HG02763 (cell line): ENCODE measurements around the gene GPX5.
"Not testable (repeated sequence)": the region's sequence is repeated elsewhere in the genome, so short reads cannot be mapped to it uniquely, and the experiment has no call there.

Source experiments
- ATAC-seq: cut with Tn5 transposase; IDR thresholded peaks from one replicate; pipeline ENCODE4 v1.9.1; 2021; ENCODE audit warnings: mild to moderate bottlenecking, moderate library complexity; ENCODE audit not compliant: unreplicated experiment

Gene GPX5

DNA sequence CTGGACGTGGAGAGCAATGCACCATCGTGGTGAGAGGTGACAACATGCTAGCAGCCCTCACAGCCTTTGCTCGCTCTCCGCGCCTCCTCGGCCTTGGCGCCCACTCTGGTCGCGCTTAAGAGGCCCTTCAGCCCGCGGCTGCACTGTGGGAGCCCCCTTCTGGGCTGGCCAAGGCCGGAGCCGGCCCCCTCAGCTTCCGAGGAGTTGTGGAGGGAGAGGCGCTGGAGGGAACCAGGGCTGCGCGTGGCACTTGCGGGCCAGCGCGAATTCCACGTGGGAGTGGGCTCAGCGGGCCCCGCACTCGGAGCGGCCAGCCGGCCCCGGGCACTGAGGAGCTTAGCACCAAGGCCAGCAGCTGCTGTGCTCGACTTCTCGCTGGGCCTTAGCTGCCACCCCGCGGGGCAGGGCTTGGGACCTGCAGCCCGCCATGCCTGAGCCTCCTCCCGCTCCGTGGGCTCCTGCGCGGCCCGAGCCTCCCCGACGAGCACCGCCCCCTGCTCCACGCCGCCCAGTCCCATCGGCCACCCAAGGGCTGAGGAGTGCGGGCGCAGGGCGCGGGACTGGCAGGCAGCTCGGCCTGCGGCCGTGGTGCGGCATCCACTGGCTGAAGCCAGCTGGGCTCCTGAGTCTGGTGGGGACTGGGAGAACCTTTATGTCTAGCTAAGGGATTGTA is 13.9 kb upstream of the GPX5 start:
- no peak for ATAC-seq

GRCh38 chr6:28512387-28512786 is 13.3 kb upstream of the GPX5 start:
- ATAC-seq: not testable (repeated sequence)

DNA sequence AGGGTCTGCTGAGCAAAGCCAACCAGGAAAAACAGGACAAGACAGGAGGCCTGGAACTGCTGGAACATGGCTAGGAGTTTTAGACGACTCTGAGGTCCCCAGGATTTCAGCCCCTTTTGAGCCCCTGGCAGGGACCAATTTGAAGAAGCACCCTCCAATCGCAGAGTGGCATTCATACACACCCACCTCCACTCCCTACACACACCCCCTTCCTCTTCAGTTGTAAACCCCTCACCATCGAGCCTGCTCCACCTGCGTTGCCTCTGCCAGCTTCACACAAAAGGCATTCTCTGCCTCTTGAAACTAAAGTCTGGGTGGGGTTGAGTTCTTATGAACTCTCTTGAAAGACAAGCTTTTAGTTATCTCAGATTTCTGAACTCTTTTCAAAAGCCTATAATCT is 10.0 kb upstream of the GPX5 start, which contains the start of gene GPX6:
Gene GPX6, minus strand, starts transcription at position 118 of the 400 bp plus-strand sequence. Its CDS starts 50 bp downstream, at position 68.
- no peak for ATAC-seq

DNA sequence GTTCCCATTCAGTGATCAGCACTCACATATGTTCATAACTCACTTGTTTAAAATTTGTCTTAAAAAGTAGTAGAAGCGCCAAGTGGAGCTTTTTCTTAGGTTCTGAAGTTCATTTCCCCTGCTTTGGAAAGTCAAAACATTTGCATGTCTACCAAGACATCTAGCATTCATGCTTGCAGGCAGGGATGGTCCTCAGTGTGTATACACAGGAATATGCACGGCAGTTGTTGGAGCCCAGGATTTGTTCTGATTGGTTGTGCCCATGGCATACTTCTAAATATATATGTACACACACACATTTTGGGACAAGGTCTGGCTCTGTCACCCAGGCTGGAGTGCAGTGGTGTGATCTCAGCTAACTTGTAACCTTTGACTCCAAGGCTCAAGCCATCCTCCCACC is 7.7 kb upstream of the GPX5 start:
- no peak for ATAC-seq

DNA sequence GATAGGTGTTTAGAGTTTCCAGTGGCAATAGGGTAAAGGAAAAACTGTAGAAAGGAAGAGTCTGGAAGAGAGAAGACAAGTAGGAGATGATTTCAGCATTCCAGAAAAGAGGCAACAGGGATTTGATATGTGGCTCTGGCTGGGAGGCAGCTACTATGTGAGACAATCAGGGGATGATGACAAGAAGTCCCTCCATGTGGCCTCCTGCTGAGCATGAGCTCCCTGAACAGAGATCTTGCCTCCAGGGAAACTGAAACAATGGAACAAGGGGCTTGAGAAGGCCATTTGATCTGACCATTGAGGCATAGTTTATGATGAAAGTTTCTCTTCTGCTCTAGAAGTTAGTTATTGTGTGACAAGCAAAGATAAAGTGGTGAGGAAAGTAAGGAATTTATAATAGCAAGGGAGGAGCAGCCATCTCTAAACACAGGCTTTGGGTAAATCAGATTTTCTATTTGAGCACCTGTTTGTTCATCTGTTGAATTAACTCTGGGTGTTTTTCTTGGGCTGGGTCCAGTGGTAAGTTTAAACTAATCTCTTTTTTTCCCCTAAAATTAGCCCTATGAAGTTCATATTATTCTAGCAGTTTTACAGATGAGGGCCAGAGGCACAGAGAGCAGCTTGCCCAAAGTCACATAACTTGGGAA is 3.0 kb upstream of the GPX5 start:
- ATAC-seq: no peak

GRCh38 chr6:28523241-28523622 is 2.4 kb upstream of the GPX5 start:
- ATAC-seq: no peak

DNA sequence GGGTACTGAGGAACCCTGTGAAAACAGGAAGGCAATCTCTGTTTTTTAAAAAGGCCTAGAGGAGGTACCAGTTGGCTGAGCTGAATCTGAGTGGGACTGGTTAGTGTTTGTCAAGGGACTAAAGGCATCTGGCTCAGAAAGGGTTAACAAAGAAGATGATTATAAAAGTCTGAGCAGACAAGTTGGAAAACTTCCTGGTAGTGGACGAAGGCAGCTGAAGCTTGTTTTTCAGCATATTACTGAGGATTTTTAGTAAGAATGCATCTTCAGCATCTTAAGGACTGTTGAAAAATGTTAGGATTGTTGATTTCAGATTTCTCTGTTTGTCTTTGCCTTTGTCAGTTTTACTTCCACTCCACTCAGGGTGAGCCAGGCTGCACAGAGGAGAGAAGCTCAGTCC is 5.1 kb downstream of the GPX5 start:
- ATAC-seq: no peak

- no peak for ATAC-seq
Measured at GRCh38 chr6:28531479-28532128, 5.9 kb downstream of the GPX5 start.

DNA sequence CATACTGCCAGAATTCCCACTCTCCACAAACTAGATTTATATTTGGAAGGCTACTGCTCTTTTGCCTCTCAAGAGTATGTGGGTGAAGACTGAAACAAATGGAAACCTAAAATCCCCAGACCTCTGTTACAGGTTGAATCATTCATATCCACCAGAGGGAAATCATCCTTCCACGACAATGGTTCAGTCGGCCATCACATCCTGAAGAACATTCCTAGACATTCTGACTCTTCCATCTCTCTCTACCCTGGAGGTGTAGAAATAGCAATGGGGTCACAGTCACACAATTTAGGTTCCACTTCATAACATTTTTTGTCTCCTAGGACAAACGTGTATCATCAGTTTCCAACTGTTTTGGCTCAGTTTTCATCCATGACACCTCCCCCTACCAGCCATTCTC is 8.6 kb downstream of the GPX5 start:
- ATAC-seq: no peak

DNA sequence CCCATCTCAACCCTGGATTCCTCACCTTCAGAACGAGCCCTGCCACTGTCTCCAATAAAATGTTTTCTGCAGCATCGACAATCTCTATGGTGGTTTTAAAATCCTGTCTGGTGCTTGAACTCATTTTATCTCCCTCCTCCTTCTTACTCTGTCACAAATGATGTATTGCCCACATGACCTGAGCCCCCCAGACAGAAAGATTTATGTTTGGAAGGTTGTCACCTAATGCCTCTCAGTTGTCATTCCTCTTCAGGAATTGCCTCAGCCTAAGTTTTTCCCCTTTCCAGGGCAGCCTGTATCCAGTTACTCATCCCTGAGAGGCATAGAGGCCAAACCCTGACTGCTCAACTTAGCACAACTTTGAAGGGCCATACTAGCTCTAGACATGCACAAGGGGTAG is 9.2 kb downstream of the GPX5 start:
- ATAC-seq: no peak

DNA sequence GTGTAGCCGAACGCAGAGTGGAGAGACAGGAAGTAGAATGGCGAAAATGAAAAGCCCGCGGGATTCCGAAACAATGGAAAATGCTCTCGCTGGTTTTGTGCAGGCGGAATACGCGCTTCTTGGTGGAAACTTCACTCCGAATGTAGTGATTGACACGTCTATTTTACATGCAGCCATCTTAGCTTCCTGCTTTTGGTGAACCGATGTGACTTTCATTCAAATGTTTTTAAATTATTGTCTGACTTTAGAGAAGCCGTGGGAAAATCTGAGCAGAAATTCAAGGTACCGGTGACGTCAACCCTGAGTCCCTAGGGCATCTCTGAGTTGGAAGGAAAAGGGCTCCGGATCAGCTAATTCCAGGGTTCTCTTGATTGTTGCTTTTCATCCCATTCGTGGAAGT is 11.4 kb downstream of the GPX5 start:
- ATAC-seq: no peak

DNA sequence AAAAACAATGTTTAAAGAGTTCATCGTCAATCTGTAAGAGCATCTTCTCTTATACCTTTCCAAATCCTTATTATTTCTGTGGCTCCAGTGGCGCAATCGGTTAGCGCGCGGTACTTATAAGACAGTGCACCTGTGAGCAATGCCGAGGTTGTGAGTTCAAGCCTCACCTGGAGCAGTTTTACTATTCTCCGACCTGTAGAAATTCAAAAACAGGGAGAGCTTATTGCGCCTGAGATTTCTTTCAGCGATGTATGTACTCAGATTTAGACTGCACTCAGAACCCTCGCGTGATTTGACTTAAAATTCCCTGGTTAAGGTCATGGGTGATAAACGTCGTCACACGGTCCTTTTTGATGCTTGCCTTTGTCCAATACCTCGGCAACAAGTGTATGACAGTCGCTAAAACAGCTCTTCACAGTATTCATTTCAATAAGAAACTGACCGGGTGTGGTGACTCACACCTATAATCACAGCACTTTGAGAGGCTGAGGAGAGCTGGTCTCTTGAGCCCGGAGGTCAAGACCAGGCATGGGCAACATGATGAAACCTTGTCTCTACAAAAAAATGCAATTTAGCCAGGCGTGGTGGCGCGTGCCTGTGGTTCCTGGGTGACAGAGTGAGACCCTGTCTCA is 11.9 kb downstream of the GPX5 start:
- ATAC-seq: no peak

DNA sequence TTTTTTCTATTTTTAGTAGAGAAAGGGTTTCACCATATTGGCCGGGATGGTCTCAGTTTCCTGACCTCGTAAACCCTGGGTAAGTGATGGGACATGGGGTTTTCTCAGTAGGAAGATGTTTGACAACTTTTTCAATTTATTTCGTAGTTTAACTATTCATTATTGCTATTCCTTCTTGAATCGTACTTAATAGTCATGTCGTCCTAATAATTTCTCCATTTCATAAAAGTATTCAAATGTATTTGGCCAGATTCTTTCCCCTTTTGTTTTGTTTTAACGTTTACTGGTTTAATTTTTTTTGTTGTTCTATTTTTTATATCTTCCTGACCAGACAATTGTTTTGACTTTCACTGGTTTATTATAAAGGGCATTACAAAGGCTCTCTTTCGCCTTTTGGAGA is 16.3 kb downstream of the GPX5 start:
- no peak for ATAC-seq

- peak; percentile 55 for ATAC-seq
Measured at GRCh38 chr6:28542440-28543296, 17.0 kb downstream of the GPX5 start.

DNA sequence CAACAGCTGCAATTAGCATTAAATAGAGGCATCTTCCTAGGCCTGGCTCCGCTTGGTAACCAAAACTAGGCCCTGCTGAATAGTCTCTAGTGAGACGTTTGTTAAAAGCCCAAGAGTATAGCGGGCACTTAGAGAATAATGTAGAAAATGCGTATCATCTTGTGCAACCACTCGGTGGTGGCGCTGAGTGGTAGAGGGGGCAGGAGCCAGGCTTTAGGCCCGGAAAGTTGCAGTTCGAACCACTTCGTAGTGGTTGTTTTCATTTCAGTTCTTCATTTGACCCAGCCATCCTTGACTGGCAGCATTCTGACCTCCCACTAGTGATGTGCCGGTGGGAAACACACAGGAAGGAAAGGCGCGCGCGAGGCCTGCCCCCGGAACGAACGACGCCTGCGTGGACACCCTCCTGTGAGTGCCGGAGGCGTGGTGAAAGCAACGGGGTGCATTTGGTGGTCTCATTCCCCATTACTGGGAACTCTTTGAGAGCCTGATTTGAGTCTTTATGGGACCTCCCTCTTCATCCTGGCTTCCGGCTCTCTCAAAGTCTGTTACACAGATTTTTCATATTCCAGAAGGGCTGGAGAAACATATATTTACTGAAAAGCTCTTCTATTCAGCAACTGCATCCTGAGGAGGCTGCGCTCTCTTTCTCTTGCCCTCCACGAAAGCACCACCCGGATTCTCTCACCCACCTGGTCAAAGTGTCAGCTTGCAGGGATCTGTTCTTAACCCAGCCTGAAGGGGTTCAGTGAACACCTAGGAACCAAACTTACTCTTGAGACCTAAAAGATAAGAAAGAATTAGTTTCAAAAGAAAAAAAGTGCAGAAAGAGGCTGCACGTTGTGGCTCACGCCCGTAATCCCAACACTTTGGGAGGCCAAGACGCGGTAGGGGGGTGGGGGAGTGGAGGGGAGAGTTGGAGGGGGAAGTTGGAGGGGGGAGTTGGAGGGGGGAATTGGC is 18.2 kb downstream of the GPX5 start:
- peak; percentile 43 for ATAC-seq

- ATAC-seq: no peak
Measured at GRCh38 chr6:28545955-28546354, 20.3 kb downstream of the GPX5 start.

DNA sequence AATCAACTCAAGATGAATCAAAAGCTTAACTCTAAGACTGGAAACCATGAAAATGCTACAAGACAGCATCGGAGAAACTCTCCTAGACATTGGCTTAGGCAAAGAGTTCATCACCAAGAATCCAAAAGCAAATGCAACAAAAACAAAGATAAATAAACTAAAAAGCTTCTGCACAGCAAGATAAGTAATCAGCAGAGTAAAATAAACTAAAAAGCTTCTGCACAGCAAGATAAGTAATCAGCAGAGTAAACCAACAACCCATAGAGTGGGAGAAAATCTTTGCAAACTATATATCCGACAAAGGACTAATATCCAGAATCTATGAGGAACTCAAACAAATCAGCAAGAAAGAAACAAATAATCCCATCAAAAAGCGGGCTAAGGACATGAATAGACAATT is 21.3 kb downstream of the GPX5 start:
- ATAC-seq: not testable (repeated sequence)

DNA sequence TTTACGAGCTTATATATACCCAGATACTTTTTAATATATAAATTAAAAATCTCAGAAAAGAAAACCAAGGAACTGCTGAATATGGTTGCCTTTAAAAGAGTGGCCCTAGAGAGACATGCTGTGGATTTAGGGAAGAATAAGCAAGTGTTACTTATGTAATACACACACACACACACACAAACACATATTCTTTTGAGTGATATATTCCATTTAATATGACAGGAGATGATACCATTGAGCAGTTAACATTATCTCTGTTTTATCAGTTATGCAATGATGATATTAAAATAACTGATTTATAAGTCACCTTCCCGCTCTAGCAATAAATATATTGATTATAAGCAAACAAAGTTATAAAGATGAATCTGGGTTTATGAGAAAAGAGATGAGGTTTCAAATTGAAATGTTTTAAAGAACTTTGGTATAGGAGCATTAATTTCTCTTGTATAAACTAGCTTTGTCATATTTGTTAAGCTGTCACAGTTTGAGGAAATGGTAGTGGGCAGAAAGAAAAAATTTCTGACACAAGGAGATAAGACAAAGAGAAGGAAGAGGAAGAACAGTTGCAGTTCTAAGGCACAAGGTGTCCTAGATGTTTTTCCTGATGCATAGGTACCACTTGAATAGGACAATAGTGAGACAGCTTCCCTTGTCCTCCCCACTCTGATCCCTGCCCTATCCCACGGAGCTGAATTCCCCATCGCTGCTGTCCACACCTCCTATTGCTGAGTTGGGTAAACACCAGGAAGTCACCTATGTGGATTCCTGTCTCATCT is 26.4 kb downstream of the GPX5 start:
- no peak for ATAC-seq

GRCh38 chr6:28553384-28553985 is 27.8 kb downstream of the GPX5 start:
- no peak for ATAC-seq
